ENCODE results near the gene RAB6B.

RAB6B gene

GRCh38 chr3:133880886-133881455 lies 14.7 kb downstream of the RAB6B start:
- no peak for DNase-seq

- no peak for DNase-seq
These were observed 15.4 kb downstream of the RAB6B start for GRCh38 chr3:133880287-133880686.

GRCh38 chr3:133878518-133878917 lies 17.2 kb downstream of the RAB6B start:
- DNase-seq = no peak

DNA sequence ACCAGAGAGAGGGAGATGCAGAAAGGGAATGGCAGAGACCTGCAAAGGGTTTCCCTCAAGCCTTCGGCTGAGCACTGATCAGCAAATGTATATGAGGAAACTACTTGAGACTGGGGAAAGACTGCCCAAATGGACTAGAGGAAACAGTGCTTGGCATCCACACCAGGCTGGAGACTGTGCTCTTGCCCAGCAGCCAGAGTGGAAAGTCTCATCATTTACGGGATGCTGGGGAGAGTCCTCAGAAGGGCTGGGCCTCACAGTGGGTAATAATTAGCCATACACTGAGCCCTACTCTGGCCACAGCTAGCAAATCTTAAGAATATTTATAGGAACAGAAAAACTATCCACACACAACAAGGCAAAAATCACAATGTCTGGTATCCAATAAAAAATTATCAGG lies 18.5 kb downstream of the RAB6B start:
- no peak for DNase-seq

GRCh38 chr3:133874761-133875438 lies 20.8 kb downstream of the RAB6B start:
- no peak for DNase-seq

DNA sequence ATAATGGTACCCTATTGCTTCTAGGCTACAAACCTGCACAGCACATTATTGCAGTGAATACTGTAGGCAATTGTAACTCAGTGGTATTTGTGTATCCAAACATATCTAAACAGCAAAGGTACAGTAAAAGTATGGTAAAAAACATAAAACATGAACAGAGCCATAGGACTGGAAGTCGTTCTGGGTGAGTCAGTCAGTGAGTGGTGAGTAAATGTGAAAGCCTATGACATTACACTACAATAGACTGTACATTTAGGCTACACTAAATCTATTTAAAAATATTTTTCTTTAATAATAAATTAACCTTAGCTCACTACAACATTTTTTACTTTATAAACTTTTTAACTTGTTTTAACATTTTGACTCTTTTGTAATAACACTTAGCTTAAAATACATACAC lies 21.3 kb downstream of the RAB6B start:
- no peak for DNase-seq

- DNase-seq = no peak
These were observed 22.9 kb downstream of the RAB6B start for GRCh38 chr3:133872781-133873180.

DNA sequence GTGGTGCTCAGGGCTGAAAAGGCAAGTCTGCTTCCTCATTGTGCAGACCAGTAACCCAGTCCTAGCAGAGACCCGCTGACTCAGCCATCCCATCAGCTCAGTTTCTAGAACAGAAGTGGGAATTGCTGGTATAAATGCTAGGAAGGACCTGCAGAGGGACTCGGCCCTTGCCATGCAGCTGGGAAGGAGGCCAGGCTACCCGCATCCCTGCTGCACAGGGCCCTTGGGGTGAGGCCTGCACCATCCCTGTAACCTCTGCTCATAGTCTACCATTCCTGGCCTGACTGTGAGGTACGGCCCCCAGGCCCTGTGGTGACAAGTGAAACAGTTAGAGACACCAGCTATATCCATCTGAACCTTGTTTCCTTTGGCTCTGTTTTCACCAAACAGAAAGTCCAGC lies 23.5 kb downstream of the RAB6B start:
- DNase-seq = no peak

GRCh38 chr3:133871368-133872090 lies 24.2 kb downstream of the RAB6B start:
- no peak for DNase-seq

- no peak for DNase-seq
These were observed 24.9 kb downstream of the RAB6B start for GRCh38 chr3:133870822-133871221.

- no peak for DNase-seq
These were observed 26.1 kb downstream of the RAB6B start for GRCh38 chr3:133869586-133869985.

DNA sequence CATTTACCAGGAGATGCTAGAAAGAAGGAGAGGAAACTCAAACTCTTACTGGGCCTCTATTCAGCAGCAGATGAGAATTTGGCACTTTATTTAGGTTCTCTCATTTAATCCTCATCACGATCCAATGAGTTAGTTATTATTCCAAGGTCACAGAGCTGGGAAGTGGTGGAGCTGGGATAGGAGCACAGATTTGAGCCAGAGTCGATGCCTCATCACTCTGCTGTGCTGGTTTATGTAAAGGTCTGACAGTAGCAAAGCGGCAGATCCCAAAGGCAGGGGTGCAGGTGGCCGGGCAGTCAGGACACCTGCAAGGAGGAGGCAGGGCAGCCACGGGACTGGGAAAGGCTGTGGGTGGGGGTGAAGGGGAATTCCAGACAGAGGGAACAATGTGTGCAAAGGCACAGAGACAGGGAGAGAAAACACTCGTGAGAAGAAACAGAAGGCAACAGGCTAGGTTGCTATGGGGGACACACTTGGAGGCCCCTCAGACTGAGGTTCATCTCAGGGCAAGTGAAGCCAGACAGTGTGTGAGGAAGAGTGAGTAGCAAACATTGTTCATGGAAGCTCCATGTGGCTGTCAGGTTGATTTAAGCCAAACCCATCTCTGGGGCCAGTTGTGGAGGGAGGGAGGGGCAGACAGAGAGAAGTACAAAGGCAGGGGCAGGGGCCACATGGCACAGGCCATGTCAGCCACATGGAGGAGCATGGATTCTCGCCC lies 26.8 kb downstream of the RAB6B start:
- DNase-seq = no peak

GRCh38 chr3:133868186-133868585 lies 27.5 kb downstream of the RAB6B start:
- no peak for DNase-seq

- no peak for DNase-seq
These were observed 29.5 kb downstream of the RAB6B start for GRCh38 chr3:133866141-133866540.

DNA sequence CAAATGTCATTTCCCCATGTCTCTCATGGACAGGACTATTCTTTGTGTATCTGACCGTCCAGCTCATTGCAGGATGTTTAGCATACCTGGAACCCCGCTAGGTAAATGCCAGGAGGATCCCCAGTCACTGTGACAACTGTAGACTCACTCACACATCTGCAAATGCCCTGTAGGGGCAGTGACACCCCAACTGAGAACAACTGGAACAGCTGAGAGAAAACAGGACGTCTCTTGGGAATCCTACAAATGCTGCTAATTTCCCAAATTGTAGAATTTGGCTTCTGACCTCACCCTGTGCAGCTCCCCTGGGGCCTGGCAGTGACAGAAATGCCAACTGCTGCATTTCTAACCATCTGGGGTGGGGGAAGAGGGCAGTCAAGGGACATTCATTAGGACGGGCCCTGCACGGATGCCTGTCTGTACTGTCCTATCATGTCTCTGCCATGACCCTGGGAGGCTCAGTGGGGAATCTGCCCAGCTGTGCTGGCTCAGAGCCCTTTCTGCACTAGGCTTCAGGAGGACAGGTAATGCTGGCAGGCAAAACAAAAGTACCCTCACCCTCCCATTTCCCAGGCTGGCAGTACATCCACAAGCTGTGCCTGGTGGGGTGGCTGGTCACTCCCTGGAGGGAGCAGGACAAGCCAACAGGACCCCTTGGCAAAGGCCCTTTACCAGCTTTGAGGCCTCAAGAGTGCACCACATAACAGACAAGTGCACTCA lies 30.4 kb downstream of the RAB6B start:
- no peak for DNase-seq

- DNase-seq = no peak
These were observed 31.1 kb downstream of the RAB6B start for GRCh38 chr3:133864616-133865015.

DNA sequence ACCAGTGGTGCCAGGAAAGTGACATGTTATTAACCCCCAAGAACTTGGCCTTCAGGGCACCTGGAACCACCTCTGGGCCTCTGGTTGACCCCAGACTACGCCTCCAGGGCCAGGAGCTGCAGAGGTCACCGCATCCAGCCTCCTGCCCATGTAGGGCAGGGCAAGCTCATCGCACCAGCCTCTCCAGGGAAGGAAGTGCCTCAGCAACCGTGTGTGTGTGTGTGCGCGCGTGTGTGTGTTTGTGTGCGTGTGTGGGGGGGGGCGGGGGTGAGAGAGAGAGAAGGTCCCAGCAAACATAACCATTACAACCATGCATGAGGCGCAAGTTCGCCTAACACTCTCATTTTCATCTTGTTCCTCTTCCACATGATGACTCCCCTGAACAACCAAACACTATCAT lies 31.8 kb downstream of the RAB6B start:
- no peak for DNase-seq

GRCh38 chr3:133862161-133862560 lies 33.5 kb downstream of the RAB6B start:
- no peak for DNase-seq

DNA sequence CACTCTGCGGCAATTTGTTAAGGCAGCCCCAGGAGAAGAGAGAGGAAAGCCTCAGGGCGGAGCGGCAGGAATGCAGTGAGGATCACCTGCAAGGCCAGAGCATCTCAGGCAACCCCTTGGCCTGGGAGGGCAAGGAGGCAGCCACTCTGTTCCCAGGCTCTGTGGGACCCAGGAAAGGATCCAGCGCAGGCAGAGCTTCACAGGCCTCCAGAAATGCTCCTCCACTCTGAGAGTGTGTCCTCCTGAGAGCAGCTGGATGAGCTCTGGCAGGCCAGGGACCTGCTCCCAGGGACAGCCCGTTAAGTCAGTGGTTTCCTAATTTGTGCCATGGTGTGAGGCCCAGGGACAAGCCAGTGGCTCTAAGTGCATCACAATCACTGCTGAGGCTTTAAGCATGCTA lies 35.2 kb downstream of the RAB6B start:
- DNase-seq = no peak

GRCh38 chr3:133859381-133860234 lies 36.1 kb downstream of the RAB6B start:
- no peak for DNase-seq

DNA sequence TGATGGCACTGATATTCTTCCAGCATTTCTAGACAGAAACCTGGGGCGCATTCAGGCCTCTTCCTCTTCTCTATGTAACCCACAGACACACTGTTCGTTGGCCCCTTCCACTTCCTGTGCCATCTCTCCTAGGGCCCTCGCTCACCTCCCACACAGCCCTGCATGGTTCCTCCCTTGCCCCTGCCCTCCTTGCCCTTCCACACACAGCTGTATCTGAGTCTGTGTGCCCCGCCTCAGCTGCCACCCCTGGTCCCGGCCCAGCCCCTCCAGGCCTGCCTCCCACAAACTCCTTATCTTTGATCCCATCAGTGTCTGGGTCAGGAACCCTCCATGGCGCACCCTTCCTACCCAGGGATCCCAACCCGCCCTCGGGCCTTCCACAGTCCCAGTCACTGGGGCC lies 37.9 kb downstream of the RAB6B start:
- DNase-seq = no peak

DNA sequence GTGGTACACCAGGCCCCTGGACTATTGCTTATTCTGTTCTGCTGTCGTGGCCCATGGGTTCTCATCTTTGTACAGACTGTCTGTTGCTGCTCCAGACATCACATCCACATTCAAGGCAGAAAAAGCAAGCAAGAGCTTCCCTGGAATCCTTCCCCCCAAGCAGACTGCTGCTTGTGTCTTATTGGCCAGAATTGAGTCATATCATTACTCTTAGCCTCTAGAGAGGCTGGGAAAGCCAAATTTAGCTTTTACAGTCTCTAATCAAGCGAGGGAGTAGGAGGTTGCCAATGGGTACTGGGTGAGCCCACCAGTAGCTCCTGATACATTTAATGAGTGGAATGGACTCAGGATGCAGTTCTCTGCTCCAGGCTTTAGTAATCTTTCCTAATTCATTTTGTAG lies 39.4 kb downstream of the RAB6B start:
- no peak for DNase-seq
